WTC11 (cell line): ENCODE results near the gene VEGFB.

Experiments used
- CBFB ChIP-seq: sonication (generic); formaldehyde crosslinking; IDR thresholded peaks from 2 replicates; pipeline ENCODE4 v1.8.1; 2022; ENCODE audit warnings: mild to moderate bottlenecking, low read depth, missing genetic modification reagents
- IRF2 ChIP-seq: sonication (generic); formaldehyde crosslinking; IDR thresholded peaks from 2 replicates; pipeline ENCODE4 v1.8.0; 2022; ENCODE audit warnings: low read depth, missing genetic modification reagents, borderline replicate concordance
- NFE2L1 ChIP-seq: sonication (generic); formaldehyde crosslinking; IDR thresholded peaks from 2 replicates; pipeline ENCODE4 v1.8.1; 2023; ENCODE audit warnings: missing genetic modification reagents
- TF ChIP-seq, protein P1 (sequence below): sonication (generic); formaldehyde crosslinking; IDR thresholded peaks from 2 replicates; pipeline ENCODE4 v1.8.1; 2022; ENCODE audit warnings: low read depth, missing genetic modification reagents, borderline replicate concordance
- TF ChIP-seq, protein P2 (sequence below): fragments of 200-600 bp; IDR thresholded peaks from 2 replicates; pipeline ENCODE4 v1.8.0; 2022; ENCODE audit warnings: antibody characterized with exemption
- TF ChIP-seq, protein P3 (sequence below): sonication (generic); formaldehyde crosslinking; IDR thresholded peaks from 2 replicates; pipeline ENCODE4 v1.8.0; 2022; ENCODE audit warnings: mild to moderate bottlenecking, missing genetic modification reagents

DNA sequence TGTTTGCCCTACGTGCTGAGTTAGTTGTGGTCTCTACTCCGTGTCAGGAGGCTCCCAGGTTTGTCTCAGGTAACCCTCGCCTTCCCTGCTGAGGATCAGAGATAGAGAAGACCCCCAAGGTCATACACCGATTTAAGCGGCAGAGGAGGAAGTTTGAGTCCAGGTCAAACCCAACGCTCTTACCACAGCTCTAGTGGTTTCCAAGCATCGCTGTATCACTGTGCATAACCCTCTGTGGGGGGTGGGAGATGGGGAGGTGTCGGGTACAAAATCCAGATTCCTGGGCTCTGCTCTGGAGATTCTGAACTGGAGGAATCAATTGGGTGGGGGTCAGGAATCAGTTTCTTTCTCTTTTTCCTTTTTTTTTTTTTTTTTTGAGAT lies 3.4 kb upstream of the VEGFB start:
- no peak for TF ChIP-seq IRF2 (CRISPR knock-in tag)
- TF ChIP-seq NFE2L1 (CRISPR knock-in tag) = no peak
- TF ChIP-seq, protein P1, sequence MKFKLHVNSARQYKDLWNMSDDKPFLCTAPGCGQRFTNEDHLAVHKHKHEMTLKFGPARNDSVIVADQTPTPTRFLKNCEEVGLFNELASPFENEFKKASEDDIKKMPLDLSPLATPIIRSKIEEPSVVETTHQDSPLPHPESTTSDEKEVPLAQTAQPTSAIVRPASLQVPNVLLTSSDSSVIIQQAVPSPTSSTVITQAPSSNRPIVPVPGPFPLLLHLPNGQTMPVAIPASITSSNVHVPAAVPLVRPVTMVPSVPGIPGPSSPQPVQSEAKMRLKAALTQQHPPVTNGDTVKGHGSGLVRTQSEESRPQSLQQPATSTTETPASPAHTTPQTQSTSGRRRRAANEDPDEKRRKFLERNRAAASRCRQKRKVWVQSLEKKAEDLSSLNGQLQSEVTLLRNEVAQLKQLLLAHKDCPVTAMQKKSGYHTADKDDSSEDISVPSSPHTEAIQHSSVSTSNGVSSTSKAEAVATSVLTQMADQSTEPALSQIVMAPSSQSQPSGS (CRISPR knock-in tag) = no peak
- TF ChIP-seq CBFB (CRISPR knock-in tag) = no peak
- TF ChIP-seq, protein P2, sequence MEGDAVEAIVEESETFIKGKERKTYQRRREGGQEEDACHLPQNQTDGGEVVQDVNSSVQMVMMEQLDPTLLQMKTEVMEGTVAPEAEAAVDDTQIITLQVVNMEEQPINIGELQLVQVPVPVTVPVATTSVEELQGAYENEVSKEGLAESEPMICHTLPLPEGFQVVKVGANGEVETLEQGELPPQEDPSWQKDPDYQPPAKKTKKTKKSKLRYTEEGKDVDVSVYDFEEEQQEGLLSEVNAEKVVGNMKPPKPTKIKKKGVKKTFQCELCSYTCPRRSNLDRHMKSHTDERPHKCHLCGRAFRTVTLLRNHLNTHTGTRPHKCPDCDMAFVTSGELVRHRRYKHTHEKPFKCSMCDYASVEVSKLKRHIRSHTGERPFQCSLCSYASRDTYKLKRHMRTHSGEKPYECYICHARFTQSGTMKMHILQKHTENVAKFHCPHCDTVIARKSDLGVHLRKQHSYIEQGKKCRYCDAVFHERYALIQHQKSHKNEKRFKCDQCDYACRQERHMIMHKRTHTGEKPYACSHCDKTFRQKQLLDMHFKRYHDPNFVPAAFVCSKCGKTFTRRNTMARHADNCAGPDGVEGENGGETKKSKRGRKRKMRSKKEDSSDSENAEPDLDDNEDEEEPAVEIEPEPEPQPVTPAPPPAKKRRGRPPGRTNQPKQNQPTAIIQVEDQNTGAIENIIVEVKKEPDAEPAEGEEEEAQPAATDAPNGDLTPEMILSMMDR = no peak
- TF ChIP-seq, protein P3, sequence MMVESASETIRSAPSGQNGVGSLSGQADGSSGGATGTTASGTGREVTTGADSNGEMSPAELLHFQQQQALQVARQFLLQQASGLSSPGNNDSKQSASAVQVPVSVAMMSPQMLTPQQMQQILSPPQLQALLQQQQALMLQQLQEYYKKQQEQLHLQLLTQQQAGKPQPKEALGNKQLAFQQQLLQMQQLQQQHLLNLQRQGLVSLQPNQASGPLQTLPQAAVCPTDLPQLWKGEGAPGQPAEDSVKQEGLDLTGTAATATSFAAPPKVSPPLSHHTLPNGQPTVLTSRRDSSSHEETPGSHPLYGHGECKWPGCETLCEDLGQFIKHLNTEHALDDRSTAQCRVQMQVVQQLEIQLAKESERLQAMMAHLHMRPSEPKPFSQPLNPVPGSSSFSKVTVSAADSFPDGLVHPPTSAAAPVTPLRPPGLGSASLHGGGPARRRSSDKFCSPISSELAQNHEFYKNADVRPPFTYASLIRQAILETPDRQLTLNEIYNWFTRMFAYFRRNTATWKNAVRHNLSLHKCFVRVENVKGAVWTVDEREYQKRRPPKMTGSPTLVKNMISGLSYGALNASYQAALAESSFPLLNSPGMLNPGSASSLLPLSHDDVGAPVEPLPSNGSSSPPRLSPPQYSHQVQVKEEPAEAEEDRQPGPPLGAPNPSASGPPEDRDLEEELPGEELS (CRISPR knock-in tag) = no peak
